ENCODE results near the gene DACH1. TPM values are rescaled to one million over a fixed set of nuclear protein-coding genes. Genes with fewer than 3 reads are reported as not detected.

Gene DACH1
- polyA plus RNA-seq, 3 donors: 0.03 to 0.69 (median 0.26) TPM

DNA sequence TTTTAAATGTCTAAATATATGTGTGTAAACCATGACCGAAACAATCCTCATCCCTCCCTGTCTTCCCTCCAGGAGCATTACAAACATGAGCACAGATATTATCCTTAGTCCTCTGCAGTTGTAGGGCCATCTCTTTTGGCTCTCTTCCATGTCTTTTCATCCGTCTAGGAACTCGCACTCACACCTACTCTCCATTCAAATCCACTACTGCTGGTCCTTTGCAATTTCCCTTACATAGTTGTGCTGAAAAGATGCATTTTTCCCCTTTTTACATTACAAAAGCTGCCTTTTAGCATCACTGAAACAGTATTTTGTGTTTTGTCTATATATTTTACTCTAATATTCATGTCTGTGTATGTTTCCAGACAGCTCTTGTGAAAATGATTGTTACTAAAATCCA, 237.8 kb downstream of the DACH1 start:
- no peak overlapping the region for H3K27ac ChIP-seq (ENCODE audit: low read depth in 1 of 2, low read length in 2 of 2)
- Mint-ChIP-seq H3K27me3 (ENCODE audit: low read depth in 3 of 3) (peaks cover 0 to 4% (median 0%) of the 10 kb centered on the region in 3 donors), H3K4me1 (peaks cover 10% of the 10 kb centered on the region), H3K36me3 (peaks cover 0 to 2% of the 10 kb centered on the region in 2 donors), H3K4me3 (no peak overlapping the region), H3K27ac (no peak overlapping the region), H3K9me3 (no peaks in the 10 kb centered on the region)
- H3K36me3 ChIP-seq (replicated peaks in 1 of 2; ENCODE audit: control insufficient read depth in 1 of 2, insufficient read depth in 2 of 2, low read length in 2 of 2): no peaks in the 10 kb centered on the region
- no peaks in the 10 kb centered on the region for H3K27me3 ChIP-seq (ENCODE audit: control insufficient read depth in 2 of 2, insufficient read depth in 2 of 2, low read length in 2 of 2)
- WGBS (ENCODE audit: insufficient coverage): 92% methylated on average over 2 of the region's 3 CpGs
- no peaks in the 10 kb centered on the region for H3K4me1 ChIP-seq (ENCODE audit: control insufficient read depth in 1 of 2, insufficient read depth in 2 of 2, low read length in 2 of 2)
- H3K9ac ChIP-seq (ENCODE audit: insufficient read depth, low read length, poor library complexity, severe bottlenecking): no peak overlapping the region
- no peaks in the 10 kb centered on the region for H3K9me3 ChIP-seq (replicated peaks in 1 of 2; ENCODE audit: control insufficient read depth in 1 of 2, insufficient read depth in 1 of 2, low read length in 2 of 2)
- H3K4me2 ChIP-seq (replicated peaks; ENCODE audit: extremely low read depth, low read length, poor library complexity, severe bottlenecking): no peak overlapping the region
- no peaks in the 10 kb centered on the region for H3K79me2 ChIP-seq (ENCODE audit: insufficient read depth, low read length)
- H3K4me3 ChIP-seq (replicated peaks in 1 of 3; ENCODE audit: low read depth in 2 of 3, low read length in 3 of 3): no peak overlapping the region
- H2AFZ ChIP-seq (ENCODE audit: insufficient read depth, low read depth, low read length, poor library complexity, severe bottlenecking): no peak overlapping the region
- intact Hi-C loops (cut with micrococcal nuclease): no loop called here
- DNase-seq: no peak
- TF ChIP-seq, protein P1, sequence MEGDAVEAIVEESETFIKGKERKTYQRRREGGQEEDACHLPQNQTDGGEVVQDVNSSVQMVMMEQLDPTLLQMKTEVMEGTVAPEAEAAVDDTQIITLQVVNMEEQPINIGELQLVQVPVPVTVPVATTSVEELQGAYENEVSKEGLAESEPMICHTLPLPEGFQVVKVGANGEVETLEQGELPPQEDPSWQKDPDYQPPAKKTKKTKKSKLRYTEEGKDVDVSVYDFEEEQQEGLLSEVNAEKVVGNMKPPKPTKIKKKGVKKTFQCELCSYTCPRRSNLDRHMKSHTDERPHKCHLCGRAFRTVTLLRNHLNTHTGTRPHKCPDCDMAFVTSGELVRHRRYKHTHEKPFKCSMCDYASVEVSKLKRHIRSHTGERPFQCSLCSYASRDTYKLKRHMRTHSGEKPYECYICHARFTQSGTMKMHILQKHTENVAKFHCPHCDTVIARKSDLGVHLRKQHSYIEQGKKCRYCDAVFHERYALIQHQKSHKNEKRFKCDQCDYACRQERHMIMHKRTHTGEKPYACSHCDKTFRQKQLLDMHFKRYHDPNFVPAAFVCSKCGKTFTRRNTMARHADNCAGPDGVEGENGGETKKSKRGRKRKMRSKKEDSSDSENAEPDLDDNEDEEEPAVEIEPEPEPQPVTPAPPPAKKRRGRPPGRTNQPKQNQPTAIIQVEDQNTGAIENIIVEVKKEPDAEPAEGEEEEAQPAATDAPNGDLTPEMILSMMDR (IDR thresholded peaks at IDR 0.05): no peak
- no peaks in the 10 kb centered on the region for H4K20me1 ChIP-seq (ENCODE audit: insufficient read depth, low read length)

DNA sequence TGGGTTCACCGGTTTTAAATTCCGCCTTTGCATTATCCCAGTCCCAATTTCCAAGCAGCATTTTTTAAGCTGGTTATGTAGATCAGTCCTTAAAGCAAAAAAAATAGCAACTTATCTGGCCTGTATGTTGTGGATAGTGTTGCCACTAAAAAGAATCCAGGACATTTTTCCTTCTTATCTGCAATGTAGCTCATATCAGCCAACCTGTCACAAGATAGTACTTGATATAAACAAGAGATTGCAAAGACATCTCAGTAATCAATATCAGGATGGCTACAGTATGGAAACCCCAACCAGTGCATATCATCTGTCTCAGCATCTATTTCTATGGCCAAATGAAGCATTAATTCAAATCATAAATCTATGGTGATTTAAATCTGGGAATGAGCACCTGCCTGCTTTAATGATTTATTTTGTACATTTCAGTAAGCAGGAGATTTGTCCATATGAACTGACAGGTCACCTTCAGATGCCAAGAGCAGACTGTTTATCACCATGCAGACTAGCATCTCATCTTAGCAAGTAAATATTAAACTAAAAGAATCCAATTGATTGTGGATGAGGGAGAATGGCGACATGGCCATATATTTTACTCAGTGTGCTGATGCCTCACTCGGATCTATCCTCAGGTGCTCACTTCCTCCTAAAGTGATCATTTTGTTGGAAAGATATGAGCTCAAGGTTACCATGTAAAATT, 240.4 kb downstream of the DACH1 start:
- Histone ChIP-seq H3K36me3 (replicated peaks in 1 of 2; ENCODE audit: control insufficient read depth in 1 of 2, insufficient read depth in 2 of 2, low read length in 2 of 2) (no peaks in the 10 kb centered on the region), H3K27me3 (ENCODE audit: control insufficient read depth in 2 of 2, insufficient read depth in 2 of 2, low read length in 2 of 2) (no peaks in the 10 kb centered on the region), H3K79me2 (ENCODE audit: insufficient read depth, low read length) (no peaks in the 10 kb centered on the region), H3K9ac (ENCODE audit: insufficient read depth, low read length, poor library complexity, severe bottlenecking) (no peak overlapping the region), H3K9me3 (replicated peaks in 1 of 2; ENCODE audit: control insufficient read depth in 1 of 2, insufficient read depth in 1 of 2, low read length in 2 of 2) (no peaks in the 10 kb centered on the region), H3K4me2 (replicated peaks; ENCODE audit: extremely low read depth, low read length, poor library complexity, severe bottlenecking) (no peak overlapping the region), H3K27ac (ENCODE audit: low read depth in 1 of 2, low read length in 2 of 2) (no peak overlapping the region), H2AFZ (ENCODE audit: insufficient read depth, low read depth, low read length, poor library complexity, severe bottlenecking) (no peak overlapping the region), H3K4me1 (ENCODE audit: control insufficient read depth in 1 of 2, insufficient read depth in 2 of 2, low read length in 2 of 2) (no peaks in the 10 kb centered on the region), H3K4me3 (replicated peaks in 1 of 3; ENCODE audit: low read depth in 2 of 3, low read length in 3 of 3) (no peak overlapping the region), H4K20me1 (ENCODE audit: insufficient read depth, low read length) (no peaks in the 10 kb centered on the region)
- TF ChIP-seq, protein P1 (IDR thresholded peaks at IDR 0.05): no peak
- Mint-ChIP-seq H3K4me1 (peaks cover 4% of the 10 kb centered on the region), H3K9me3 (no peaks in the 10 kb centered on the region), H3K27ac (no peak overlapping the region), H3K27me3 (ENCODE audit: low read depth in 3 of 3) (peaks cover 0 to 2% (median 0%) of the 10 kb centered on the region in 3 donors), H3K36me3 (peaks cover 0 to 2% of the 10 kb centered on the region in 2 donors), H3K4me3 (no peak overlapping the region)
- WGBS (ENCODE audit: insufficient coverage): no CpG with 5 or more reads among the region's 4 CpGs
- no peak for DNase-seq
- intact Hi-C loops (cut with micrococcal nuclease): no loop called here

Data from CD14-positive monocyte (primary cell).